CD14-positive monocyte (primary cell): ENCODE data around the gene MRPS33. TPM values are rescaled to one million over a fixed set of nuclear protein-coding genes. Genes with fewer than 3 reads are reported as not detected.

Experiments
- DNase-seq, 3 donors: peaks; one replicate each; pipeline ENCODE4 v3.0.0-alpha.2; 2011 to 2022
- H2AFZ ChIP-seq: 2 replicates; pipeline ENCODE4 v1.6.0; 2012; ENCODE audit warnings: mild to moderate bottlenecking, low read depth, low read length, inconsistent platforms; ENCODE audit not compliant: insufficient read depth, poor library complexity, severe bottlenecking
- H3K27ac ChIP-seq, 2 donors: 1 replicate in 1 of 2; 2 replicates in 1 of 2; pipeline ENCODE4 v1.5.1; 2012 to 2013; ENCODE audit warnings: low read length in 2 of 2, control low read depth in 1 of 2, inconsistent platforms in 1 of 2, low read depth in 1 of 2, mild to moderate bottlenecking in 1 of 2
- H3K27me3 ChIP-seq, 2 donors: one replicate each; pipeline versions ENCODE4 v1.6.0 to v1.6.1; 2011 to 2013; ENCODE audit warnings: low read length in 2 of 2; ENCODE audit not compliant: control insufficient read depth in 2 of 2, insufficient read depth in 2 of 2
- H3K36me3 ChIP-seq, 2 donors: replicated peaks in 1 of 2; 1 replicate in 1 of 2; 2 replicates in 1 of 2; pipeline versions ENCODE4 v1.5.1 to v1.6.1; 2012 to 2013; ENCODE audit warnings: low read length in 2 of 2, control low read depth in 1 of 2, inconsistent platforms in 1 of 2, mild to moderate bottlenecking in 1 of 2; ENCODE audit not compliant: insufficient read depth in 2 of 2, control insufficient read depth in 1 of 2
- H3K4me1 ChIP-seq, 2 donors: 1 replicate in 1 of 2; 2 replicates in 1 of 2; pipeline versions ENCODE4 v1.5.1 to v1.6.1; 2012 to 2013; ENCODE audit warnings: low read length in 2 of 2, control low read depth in 1 of 2, inconsistent platforms in 1 of 2, mild to moderate bottlenecking in 1 of 2, moderate library complexity in 1 of 2; ENCODE audit not compliant: insufficient read depth in 2 of 2, control insufficient read depth in 1 of 2
- H3K4me2 ChIP-seq: replicated peaks from 2 replicates; pipeline ENCODE3; 2012; ENCODE audit warnings: low read length, moderate library complexity, mild to moderate bottlenecking; ENCODE audit not compliant: poor library complexity, severe bottlenecking; ENCODE audit errors: extremely low read depth
- H3K4me3 ChIP-seq, 3 experiments: fragments of 200-600 bp in 1 of 3; sonication (generic) in 1 of 3; replicated peaks in 1 of 3; 1 replicate in 2 of 3; 2 replicates in 1 of 3; pipeline ENCODE4 v1.5.1; 2011 to 2013; ENCODE audit warnings: low read length in 3 of 3, mild to moderate bottlenecking in 3 of 3, control low read depth in 2 of 3, low read depth in 2 of 3, inconsistent platforms in 1 of 3, moderate library complexity in 1 of 3
- H3K79me2 ChIP-seq: 2 replicates; pipeline ENCODE4 v1.6.0; 2012; ENCODE audit warnings: mild to moderate bottlenecking, control low read depth, inconsistent platforms, low read length, moderate library complexity; ENCODE audit not compliant: insufficient read depth
- H3K9ac ChIP-seq: 2 replicates; pipeline ENCODE4 v1.6.0; 2017; ENCODE audit warnings: low read length, mild to moderate bottlenecking; ENCODE audit not compliant: insufficient read depth, poor library complexity, severe bottlenecking
- H3K9me3 ChIP-seq, 2 donors: replicated peaks in 1 of 2; 1 replicate in 1 of 2; 2 replicates in 1 of 2; pipeline versions ENCODE4 v1.5.1 to v1.6.1; 2012 to 2013; ENCODE audit warnings: low read length in 2 of 2, control low read depth in 1 of 2; ENCODE audit not compliant: control insufficient read depth in 1 of 2, insufficient read depth in 1 of 2
- H4K20me1 ChIP-seq: 2 replicates; pipeline ENCODE4 v1.6.0; 2012; ENCODE audit warnings: mild to moderate bottlenecking, low read length, control low read depth, moderate library complexity; ENCODE audit not compliant: insufficient read depth
- H3K27ac Mint-ChIP-seq, 7 donors: one replicate each; pipeline ENCODE4 v1.8.0; 2020; ENCODE audit warnings: mild to moderate bottlenecking in 7 of 7, mixed read lengths in 7 of 7, moderate library complexity in 6 of 7, inconsistent platforms in 2 of 7
- H3K27me3 Mint-ChIP-seq, 3 donors: one replicate each; pipeline ENCODE4 v1.8.0; 2021 to 2022; ENCODE audit warnings: low read depth in 3 of 3, mild to moderate bottlenecking in 3 of 3, mixed read lengths in 3 of 3, moderate library complexity in 3 of 3, inconsistent platforms in 1 of 3
- H3K36me3 Mint-ChIP-seq, 2 donors: one replicate each; pipeline ENCODE4 v1.8.0; 2020; ENCODE audit warnings: mixed read lengths in 2 of 2, inconsistent platforms in 1 of 2, mild to moderate bottlenecking in 1 of 2
- H3K4me1 Mint-ChIP-seq: one replicate; pipeline ENCODE4 v1.8.0; 2020; ENCODE audit warnings: mild to moderate bottlenecking, mixed read lengths
- H3K4me3 Mint-ChIP-seq, 2 donors: one replicate each; pipeline ENCODE4 v1.8.0; 2020; ENCODE audit warnings: mild to moderate bottlenecking in 2 of 2, mixed read lengths in 2 of 2, moderate library complexity in 1 of 2
- H3K9me3 Mint-ChIP-seq, 7 donors: one replicate each; pipeline ENCODE4 v1.8.0; 2020 to 2022; ENCODE audit warnings: mixed read lengths in 7 of 7, mild to moderate bottlenecking in 6 of 7, moderate library complexity in 6 of 7, inconsistent platforms in 2 of 7
- CTCF ChIP-seq: fragments of 200-600 bp; IDR thresholded peaks from one replicate; pipeline ENCODE4 v1.8.0; 2022; ENCODE audit warnings: antibody characterized with exemption, mild to moderate bottlenecking
- WGBS: methylation state at CpG from one replicate; pipeline ENCODE4 v1.1.5; 2013; ENCODE audit warnings: missing lambda C conversion rate; ENCODE audit not compliant: insufficient coverage; 5-methylcytosine and 5-hydroxymethylcytosine counted together
- intact Hi-C, 2 donors: fragments of 100-400 bp; cut with micrococcal nuclease; formaldehyde crosslinking; loops; one replicate each; pipeline versions ENCODE4 v1.15.0 to v1.15.1; 2023
- polyA plus RNA-seq, 3 donors: library from polyadenylated mRNA; depleted of rRNA in 1 of 3; unstranded in 2 of 3; stranded (reverse) in 1 of 3; fragments of 300-500 nt in 2 of 3; fragments of >200 nt in 1 of 3; fragmentation: Illumina TruSeq in 2 of 3; gene quantifications; 1 replicate in 2 of 3; 2 replicates in 1 of 3; pipeline ENCODE4 v1.2.3, GENCODE V29; 2012 to 2021

The MRPS33 gene
- polyA plus RNA-seq, 3 donors, result 8.9 to 52.7 (median 45.0) TPM

GRCh38 chr7:141014125-141014523 lies 628 bp downstream of the MRPS33 start:
- no peak for TF ChIP-seq CTCF
- Histone ChIP-seq H3K9ac (peak overlapping the region; percentile 62), H3K9me3 (peaks cover 3 to 7% of the 10 kb centered on the region in 2 donors), H3K4me1 (peaks cover 12 to 18% of the 10 kb centered on the region in 2 donors), H2AFZ (peak overlapping the region; percentile 96), H3K27me3 (peaks cover 9 to 11% of the 10 kb centered on the region in 2 donors), H3K4me2 (peak overlapping the region; percentile 81), H3K27ac (peak overlapping the region; percentile 71 to 92), H3K79me2 (peaks cover 8% of the 10 kb centered on the region), H4K20me1 (no peaks in the 10 kb centered on the region), H3K36me3 (peaks cover 9 to 14% of the 10 kb centered on the region in 2 donors), H3K4me3 (peak overlapping the region; percentile 55 to 83 (median 78))
- DNase-seq, result no peak
- Mint-ChIP-seq H3K4me3 (peak overlapping the region; percentile 92 to 98), H3K4me1 (peaks cover 21% of the 10 kb centered on the region), H3K36me3 (peaks cover 11 to 12% of the 10 kb centered on the region in 2 donors), H3K27ac (peak overlapping the region; percentile 93 to 99 (median 96)), H3K9me3 (peaks cover 0 to 8% (median 6%) of the 10 kb centered on the region in 7 donors), H3K27me3 (peaks cover 12 to 20% (median 15%) of the 10 kb centered on the region in 3 donors)
- 4% methylated on average over 6 of the region's 14 CpGs for WGBS
- intact Hi-C loops, result loop anchor here (5.0 to 10.0 kb wide), 5 partner anchors 87 to 539 kb away; partner anchors contain the start of genes BRAF (in 1 of the 2) and MKRN1 (in 1 of the 2)

GRCh38 chr7:141013345-141013715 lies 1.4 kb downstream of the MRPS33 start:
- H3K4me3 Mint-ChIP-seq, result no peak overlapping the region
- no peak overlapping the region for H3K9ac ChIP-seq
- no peak overlapping the region for H3K4me3 ChIP-seq
- H2AFZ ChIP-seq, result no peak overlapping the region
- peaks cover 16 to 17% of the 10 kb centered on the region in 2 donors for H3K36me3 Mint-ChIP-seq
- no peak overlapping the region for H3K4me2 ChIP-seq
- intact Hi-C loops, result loop anchor here (2.0 to 10.0 kb wide), 6 partner anchors 86 to 539 kb away; partner anchors contain the start of genes BRAF (in 1 of the 2) and MKRN1 (in 1 of the 2)
- H3K9me3 Mint-ChIP-seq, result peaks cover 0 to 8% (median 6%) of the 10 kb centered on the region in 7 donors
- TF ChIP-seq CTCF, result no peak
- no peak for DNase-seq
- peaks cover 12 to 18% of the 10 kb centered on the region in 2 donors for H3K4me1 ChIP-seq
- H3K9me3 ChIP-seq, result peaks cover 3 to 7% of the 10 kb centered on the region in 2 donors
- no CpG with 5 or more reads among the region's 4 CpGs for WGBS
- H3K79me2 ChIP-seq, result peaks cover 8% of the 10 kb centered on the region
- peaks cover 9% of the 10 kb centered on the region in 2 donors for H3K27me3 ChIP-seq
- H3K27ac Mint-ChIP-seq, result peak overlapping the region in 1 of 7 donors; percentile 18
- H4K20me1 ChIP-seq, result no peaks in the 10 kb centered on the region
- peaks cover 11 to 15% of the 10 kb centered on the region in 2 donors for H3K36me3 ChIP-seq
- H3K27ac ChIP-seq, result no peak overlapping the region
- H3K27me3 Mint-ChIP-seq, result peaks cover 7 to 16% (median 15%) of the 10 kb centered on the region in 3 donors
- H3K4me1 Mint-ChIP-seq, result peaks cover 21% of the 10 kb centered on the region
